HAP-1 (cell line): ENCODE measurements around the gene KRTAP1-4.

Experiments used
- DNase-seq, 2 experiments: peaks; one replicate each; pipeline ENCODE4 v3.0.0-alpha.2; 2016 to 2020; ENCODE audit warnings: low spot score in 2 of 2
- H3K27me3 ChIP-seq: fragments of 250-450 bp; sonication (Bioruptor Pico); 2 replicates; pipeline ENCODE4 v1.5.1; 2020; ENCODE audit warnings: low read depth, mild to moderate bottlenecking, moderate library complexity
- H3K36me3 ChIP-seq: fragments of 250-450 bp; sonication (Bioruptor Pico); replicated peaks from 2 replicates; pipeline ENCODE4 v1.5.1; 2020; ENCODE audit warnings: mild to moderate bottlenecking
- H3K4me1 ChIP-seq: fragments of 250-450 bp; sonication (Bioruptor Pico); 2 replicates; pipeline ENCODE4 v1.5.1; 2020; ENCODE audit warnings: mild to moderate bottlenecking
- H3K4me3 ChIP-seq: fragments of 250-450 bp; sonication (Bioruptor Pico); 2 replicates; pipeline ENCODE4 v1.5.1; 2020; ENCODE audit warnings: mild to moderate bottlenecking, moderate library complexity
- H3K9me3 ChIP-seq: fragments of 250-450 bp; sonication (Bioruptor Pico); 2 replicates; pipeline ENCODE4 v1.5.1; 2020; ENCODE audit warnings: mild to moderate bottlenecking, moderate library complexity
- in situ Hi-C: fragments of 300-500 bp; cut with MboI; formaldehyde crosslinking; loops from 3 replicates; pipeline ENCODE4 v1.14.3; 2020; ENCODE audit warnings: low sequenced_read_pairs, inconsistent platforms, mixed read lengths

The KRTAP1-4 gene

GRCh38 chr17:40981115-40981514 lies 48.9 kb downstream of the KRTAP1-4 start:
- H3K27me3 ChIP-seq, result peaks cover 16% of the 10 kb centered on the region
- in situ Hi-C loops, result no loop called here

GRCh38 chr17:40980596-40980995 lies 49.4 kb downstream of the KRTAP1-4 start:
- Histone ChIP-seq H3K4me3 (no peak overlapping the region), H3K36me3 (no peaks in the 10 kb centered on the region), H3K9me3 (no peaks in the 10 kb centered on the region), H3K27me3 (peaks cover 17% of the 10 kb centered on the region), H3K4me1 (no peaks in the 10 kb centered on the region)
- DNase-seq, result no peak
- in situ Hi-C loops, result no loop called here

More at GRCh38 chr17:40981115-40981514, 48.9 kb downstream of the KRTAP1-4 start:
- no peak for DNase-seq
- Histone ChIP-seq H3K9me3 (no peaks in the 10 kb centered on the region), H3K4me3 (no peak overlapping the region), H3K36me3 (no peaks in the 10 kb centered on the region), H3K4me1 (no peaks in the 10 kb centered on the region)

GRCh38 chr17:40980117-40980516 lies 49.9 kb downstream of the KRTAP1-4 start:
- in situ Hi-C loops, result no loop called here
- Histone ChIP-seq H3K4me1 (no peaks in the 10 kb centered on the region), H3K27me3 (peaks cover 21% of the 10 kb centered on the region), H3K9me3 (no peaks in the 10 kb centered on the region), H3K4me3 (no peak overlapping the region), H3K36me3 (no peaks in the 10 kb centered on the region)
- DNase-seq, result no peak
